ENCODE data around the gene WIPF1. TPM values are rescaled to one million over a fixed set of nuclear protein-coding genes. Genes with fewer than 3 reads are reported as not detected.

WIPF1 gene
- total and polyA plus RNA-seq, 7 donors, result 9.0 to 51.0 (median 37.8) TPM

- intact Hi-C loops (cut with DNase I), result no loop called here
- no peak for DNase-seq
- peaks cover 0 to 9% (median 0%) of the 10 kb centered on the region in 4 donors for H3K36me3 ChIP-seq
- TF ChIP-seq POLR2A (IDR thresholded peaks at IDR 0.05) (no peak), POLR2AphosphoS5 (IDR thresholded peaks at IDR 0.05) (no peak), CTCF (IDR thresholded peaks at IDR 0.05) (no peak), EP300 (IDR thresholded peaks at IDR 0.05) (no peak)
- no peaks in the 10 kb centered on the region for H3K9me3 ChIP-seq
- H3K4me1 ChIP-seq, result peaks cover 0 to 63% (median 43%) of the 10 kb centered on the region in 4 donors
- no peak overlapping the region for H3K4me3 ChIP-seq
- 75 to 91% methylated on average over 2 of the region's 2 CpGs for WGBS, 2 donors
- H3K27ac ChIP-seq, result no peak overlapping the region
- no peaks in the 10 kb centered on the region for H3K27me3 ChIP-seq
Observed at GRCh38 chr2:174589334-174589733, 8.3 kb downstream of the WIPF1 start.

DNA sequence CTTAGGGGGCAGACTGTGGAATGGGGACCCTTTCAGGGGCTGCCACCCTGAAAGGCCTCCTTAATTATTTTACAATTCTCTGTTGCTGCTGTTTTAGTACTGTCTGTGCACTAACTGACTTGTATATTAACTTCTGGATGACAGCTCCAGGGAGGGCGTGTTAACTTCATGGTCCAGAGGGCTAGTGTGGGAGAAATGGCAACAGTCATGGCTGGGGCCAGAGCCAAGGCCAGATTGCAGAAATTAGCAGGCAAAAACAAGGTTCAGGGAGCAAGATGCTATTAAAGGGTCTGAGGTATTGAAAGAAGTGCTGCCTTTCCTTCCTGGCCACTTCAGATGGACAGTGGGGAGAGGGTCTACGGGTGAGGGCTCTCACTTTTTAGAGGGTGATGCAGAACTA is 9.1 kb downstream of the WIPF1 start:
- TF ChIP-seq CTCF (IDR thresholded peaks at IDR 0.05) (no peak), EP300 (IDR thresholded peaks at IDR 0.05) (no peak), POLR2AphosphoS5 (IDR thresholded peaks at IDR 0.05) (no peak), POLR2A (IDR thresholded peaks at IDR 0.05) (no peak)
- no peak for DNase-seq
- WGBS, 2 donors, result 76 to 90% methylated on average over 2 of the region's 2 CpGs
- Histone ChIP-seq H3K9me3 (no peaks in the 10 kb centered on the region), H3K4me1 (peaks cover 0 to 54% (median 35%) of the 10 kb centered on the region in 4 donors), H3K36me3 (peaks cover 0 to 18% (median 0%) of the 10 kb centered on the region in 4 donors), H3K4me3 (no peak overlapping the region), H3K27ac (no peak overlapping the region), H3K27me3 (no peaks in the 10 kb centered on the region)
- intact Hi-C loops (cut with DNase I), result no loop called here

GRCh38 chr2:174587579-174587978 is 10.0 kb downstream of the WIPF1 start:
- H3K27me3 ChIP-seq, result no peaks in the 10 kb centered on the region
- H3K4me1 ChIP-seq, result peaks cover 0 to 54% (median 36%) of the 10 kb centered on the region in 4 donors
- TF ChIP-seq POLR2AphosphoS5 (IDR thresholded peaks at IDR 0.05), result no peak
- TF ChIP-seq CTCF (IDR thresholded peaks at IDR 0.05), result no peak
- no peak for TF ChIP-seq EP300 (IDR thresholded peaks at IDR 0.05)
- TF ChIP-seq POLR2A (IDR thresholded peaks at IDR 0.05), result no peak
- DNase-seq, result no peak
- peak overlapping the region in 3 of 4 donors; percentile 6 to 23 (median 21) for H3K27ac ChIP-seq
- H3K9me3 ChIP-seq, result no peaks in the 10 kb centered on the region
- WGBS, 2 donors, result 83 to 92% methylated on average over 4 of the region's 4 CpGs
- intact Hi-C loops (cut with DNase I), result no loop called here
- H3K4me3 ChIP-seq, result no peak overlapping the region
- peaks cover 0 to 18% (median 0%) of the 10 kb centered on the region in 4 donors for H3K36me3 ChIP-seq

GRCh38 chr2:174586418-174587295 is 10.9 kb downstream of the WIPF1 start:
- H3K9me3 ChIP-seq, result no peaks in the 10 kb centered on the region
- 86 to 88% methylated on average over 12 of the region's 12 CpGs for WGBS, 2 donors
- intact Hi-C loops (cut with DNase I), result no loop called here
- no peak for DNase-seq
- H3K27me3 ChIP-seq, result no peaks in the 10 kb centered on the region
- no peak overlapping the region for H3K4me3 ChIP-seq
- TF ChIP-seq CTCF (IDR thresholded peaks at IDR 0.05) (no peak), POLR2AphosphoS5 (IDR thresholded peaks at IDR 0.05) (no peak), EP300 (IDR thresholded peaks at IDR 0.05) (no peak), POLR2A (IDR thresholded peaks at IDR 0.05) (no peak)
- peaks cover 0 to 18% (median 0%) of the 10 kb centered on the region in 4 donors for H3K36me3 ChIP-seq
- peaks cover 0 to 48% (median 34%) of the 10 kb centered on the region in 4 donors for H3K4me1 ChIP-seq
- peak overlapping the region in 2 of 4 donors; percentile 3 to 6 for H3K27ac ChIP-seq
